ENCODE measurements around the gene ULK2. TPM values are rescaled to one million over a fixed set of nuclear protein-coding genes. Genes with fewer than 3 reads are reported as not detected.

ULK2 gene
- total and polyA plus RNA-seq, 4 donors, result 35.2 to 72.3 (median 53.5) TPM

DNA sequence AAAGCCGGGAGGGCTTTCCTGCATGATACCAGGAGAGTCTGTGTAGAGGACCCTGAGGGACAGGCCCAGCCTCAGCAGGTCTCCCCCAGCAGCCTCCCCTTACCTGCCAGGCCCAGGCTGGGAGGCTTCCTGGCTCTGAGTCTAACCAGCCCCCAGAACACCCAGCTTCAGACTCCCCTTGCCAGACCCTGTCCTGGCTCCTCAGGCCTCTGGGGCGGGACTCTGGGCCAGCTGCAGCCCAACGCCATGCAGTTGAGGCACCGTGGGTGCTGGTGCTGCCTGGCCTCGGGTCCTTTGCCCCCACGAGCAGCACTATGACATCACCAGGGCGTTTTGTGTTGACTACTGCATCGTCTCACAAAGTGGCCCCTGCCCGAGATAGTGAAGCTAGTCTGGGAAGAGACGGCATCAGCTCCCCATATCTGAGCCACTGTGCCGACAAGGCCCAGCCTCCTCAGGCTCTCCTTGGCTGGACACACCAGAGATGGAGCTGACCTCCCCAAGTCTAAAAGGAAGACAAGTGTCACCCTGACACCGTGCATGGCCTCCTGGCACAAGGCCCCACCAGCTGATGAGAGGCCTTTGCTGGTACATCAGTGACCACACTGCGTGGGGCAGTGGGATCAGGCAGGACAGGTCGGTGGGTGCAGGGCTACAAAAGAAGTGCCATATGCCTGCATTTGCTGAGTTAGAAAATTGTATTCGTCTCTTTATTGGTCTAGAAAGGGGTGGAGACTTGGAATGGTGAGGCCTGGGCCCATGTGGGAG is 130.2 kb downstream of the ULK2 start:
- Histone ChIP-seq H3K27ac (ENCODE audit: low read depth, low read length) (no peak overlapping the region), H3K27me3 (ENCODE audit: control insufficient read depth, insufficient read depth, low read length) (no peaks in the 10 kb centered on the region), H3K4me3 (ENCODE audit: low read depth, low read length) (no peak overlapping the region), H3K36me3 (ENCODE audit: control insufficient read depth, insufficient read depth, low read length) (no peaks in the 10 kb centered on the region), H3K4me1 (ENCODE audit: control insufficient read depth, insufficient read depth, low read length) (no peaks in the 10 kb centered on the region), H3K9me3 (ENCODE audit: control insufficient read depth, insufficient read depth, low read length) (no peaks in the 10 kb centered on the region)
- WGBS (ENCODE audit: insufficient coverage), result 83% methylated on average over 15 of the region's 15 CpGs
- no peak for DNase-seq (ENCODE audit: low read depth in 4 of 6, low spot score in 6 of 6)

- no peak for DNase-seq (ENCODE audit: low read depth in 4 of 6, low spot score in 6 of 6)
- Histone ChIP-seq H3K27me3 (ENCODE audit: control insufficient read depth, insufficient read depth, low read length) (no peaks in the 10 kb centered on the region), H3K36me3 (ENCODE audit: control insufficient read depth, insufficient read depth, low read length) (no peaks in the 10 kb centered on the region), H3K27ac (ENCODE audit: low read depth, low read length) (no peak overlapping the region), H3K9me3 (ENCODE audit: control insufficient read depth, insufficient read depth, low read length) (no peaks in the 10 kb centered on the region), H3K4me3 (ENCODE audit: low read depth, low read length) (no peak overlapping the region), H3K4me1 (ENCODE audit: control insufficient read depth, insufficient read depth, low read length) (no peaks in the 10 kb centered on the region)
- WGBS (ENCODE audit: insufficient coverage), result 79% methylated on average over 11 of the region's 11 CpGs
Measured at GRCh38 chr17:19736071-19736470, 131.7 kb downstream of the ULK2 start.

DNA sequence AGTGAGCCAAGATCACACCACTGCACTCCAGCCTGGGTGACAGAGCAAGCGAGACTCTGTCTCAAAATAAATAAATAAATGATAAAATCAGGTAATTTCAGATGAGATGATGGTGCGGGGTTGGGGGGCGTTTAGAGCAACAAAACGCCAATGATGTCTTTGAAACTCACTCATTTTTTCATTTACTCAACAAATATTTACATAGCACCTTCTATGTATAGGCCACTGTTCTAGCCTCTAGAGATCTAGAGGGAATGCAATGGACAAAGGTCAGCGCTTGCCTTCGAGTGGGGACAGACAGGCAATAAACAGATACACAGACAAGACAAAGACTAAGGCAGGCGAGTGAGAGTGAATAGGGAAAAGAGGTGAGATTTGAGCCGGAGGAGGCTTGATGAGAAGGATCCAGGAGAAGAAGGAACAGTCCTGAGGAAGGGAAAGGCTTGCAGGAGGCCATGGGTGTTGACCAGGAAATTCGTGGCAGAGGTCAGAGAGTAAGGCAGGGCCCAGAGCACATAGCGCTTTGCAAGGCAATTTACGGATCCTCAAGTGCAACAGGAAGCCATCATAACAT is 133.7 kb downstream of the ULK2 start:
- Histone ChIP-seq H3K36me3 (ENCODE audit: control insufficient read depth, insufficient read depth, low read length) (no peaks in the 10 kb centered on the region), H3K27me3 (ENCODE audit: control insufficient read depth, insufficient read depth, low read length) (no peaks in the 10 kb centered on the region), H3K4me3 (ENCODE audit: low read depth, low read length) (no peak overlapping the region), H3K27ac (ENCODE audit: low read depth, low read length) (no peak overlapping the region), H3K4me1 (ENCODE audit: control insufficient read depth, insufficient read depth, low read length) (no peaks in the 10 kb centered on the region), H3K9me3 (ENCODE audit: control insufficient read depth, insufficient read depth, low read length) (no peaks in the 10 kb centered on the region)
- WGBS (ENCODE audit: insufficient coverage), result 94% methylated on average over 2 of the region's 11 CpGs
- DNase-seq (ENCODE audit: low read depth in 4 of 6, low spot score in 6 of 6), result no peak

DNA sequence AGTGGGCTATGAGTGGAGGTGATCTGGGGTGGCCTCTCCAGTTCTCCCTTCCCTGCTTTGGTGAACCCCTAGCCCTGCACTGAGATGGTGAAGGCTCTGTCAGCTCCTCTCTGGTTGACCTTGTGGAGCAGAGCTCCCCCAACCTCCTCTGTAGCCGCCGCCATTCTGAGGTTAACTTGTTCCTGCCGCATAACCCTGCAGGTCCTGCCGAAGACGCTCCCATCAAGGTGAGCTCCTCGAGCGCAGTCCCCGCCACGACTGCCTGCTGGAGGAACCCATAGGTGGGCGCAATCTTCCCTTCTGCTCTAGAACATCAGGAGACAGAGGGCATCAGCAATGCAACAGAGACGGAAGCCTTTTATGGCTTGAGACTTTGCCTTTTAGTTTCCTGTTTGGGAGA is 136.1 kb downstream of the ULK2 start:
- H3K4me3 ChIP-seq (ENCODE audit: low read depth, low read length), result no peak overlapping the region
- H3K27ac ChIP-seq (ENCODE audit: low read depth, low read length), result no peak overlapping the region
- no peaks in the 10 kb centered on the region for H3K27me3 ChIP-seq (ENCODE audit: control insufficient read depth, insufficient read depth, low read length)
- peaks cover 18% of the 10 kb centered on the region for H3K4me1 ChIP-seq (ENCODE audit: control insufficient read depth, insufficient read depth, low read length)
- no peaks in the 10 kb centered on the region for H3K36me3 ChIP-seq (ENCODE audit: control insufficient read depth, insufficient read depth, low read length)
- DNase-seq (ENCODE audit: low read depth in 4 of 6, low spot score in 6 of 6), result no peak
- no peaks in the 10 kb centered on the region for H3K9me3 ChIP-seq (ENCODE audit: control insufficient read depth, insufficient read depth, low read length)
- WGBS (ENCODE audit: insufficient coverage), result 94% methylated on average over 10 of the region's 11 CpGs

- H3K9me3 ChIP-seq (ENCODE audit: control insufficient read depth, insufficient read depth, low read length), result no peaks in the 10 kb centered on the region
- H3K27me3 ChIP-seq (ENCODE audit: control insufficient read depth, insufficient read depth, low read length), result no peaks in the 10 kb centered on the region
- H3K36me3 ChIP-seq (ENCODE audit: control insufficient read depth, insufficient read depth, low read length), result no peaks in the 10 kb centered on the region
- H3K4me1 ChIP-seq (ENCODE audit: control insufficient read depth, insufficient read depth, low read length), result peaks cover 18% of the 10 kb centered on the region
- 94% methylated on average over 4 of the region's 4 CpGs for WGBS (ENCODE audit: insufficient coverage)
- no peak overlapping the region for H3K27ac ChIP-seq (ENCODE audit: low read depth, low read length)
- DNase-seq (ENCODE audit: low read depth in 4 of 6, low spot score in 6 of 6), result no peak
- no peak overlapping the region for H3K4me3 ChIP-seq (ENCODE audit: low read depth, low read length)
Measured at GRCh38 chr17:19730843-19731242, 136.9 kb downstream of the ULK2 start.

DNA sequence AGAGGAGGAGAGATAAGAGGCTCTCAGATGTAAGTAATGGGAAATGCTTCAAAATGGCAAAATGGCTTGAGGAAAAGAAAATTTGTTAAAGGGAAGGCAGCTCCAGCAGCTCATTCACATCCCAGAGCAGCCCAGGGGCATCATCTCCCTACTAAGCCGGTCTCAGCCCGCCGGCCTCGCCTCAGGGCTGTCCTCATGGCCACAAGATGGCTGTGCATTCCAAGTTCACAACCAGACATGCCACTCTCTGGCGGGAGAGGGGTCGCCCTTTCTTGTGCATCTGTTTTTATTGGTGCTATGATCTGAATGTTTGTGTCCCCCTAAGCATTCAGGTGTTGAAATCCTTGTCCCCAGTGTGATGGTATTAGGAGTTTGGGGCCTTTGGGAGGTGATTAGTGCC is 137.8 kb downstream of the ULK2 start:
- DNase-seq (ENCODE audit: low read depth in 4 of 6, low spot score in 6 of 6), result no peak
- H3K4me1 ChIP-seq (ENCODE audit: control insufficient read depth, insufficient read depth, low read length), result peaks cover 21% of the 10 kb centered on the region
- no peaks in the 10 kb centered on the region for H3K36me3 ChIP-seq (ENCODE audit: control insufficient read depth, insufficient read depth, low read length)
- no peaks in the 10 kb centered on the region for H3K27me3 ChIP-seq (ENCODE audit: control insufficient read depth, insufficient read depth, low read length)
- H3K27ac ChIP-seq (ENCODE audit: low read depth, low read length), result no peak overlapping the region
- 86% methylated on average over 5 of the region's 6 CpGs for WGBS (ENCODE audit: insufficient coverage)
- no peak overlapping the region for H3K4me3 ChIP-seq (ENCODE audit: low read depth, low read length)
- no peaks in the 10 kb centered on the region for H3K9me3 ChIP-seq (ENCODE audit: control insufficient read depth, insufficient read depth, low read length)

DNA sequence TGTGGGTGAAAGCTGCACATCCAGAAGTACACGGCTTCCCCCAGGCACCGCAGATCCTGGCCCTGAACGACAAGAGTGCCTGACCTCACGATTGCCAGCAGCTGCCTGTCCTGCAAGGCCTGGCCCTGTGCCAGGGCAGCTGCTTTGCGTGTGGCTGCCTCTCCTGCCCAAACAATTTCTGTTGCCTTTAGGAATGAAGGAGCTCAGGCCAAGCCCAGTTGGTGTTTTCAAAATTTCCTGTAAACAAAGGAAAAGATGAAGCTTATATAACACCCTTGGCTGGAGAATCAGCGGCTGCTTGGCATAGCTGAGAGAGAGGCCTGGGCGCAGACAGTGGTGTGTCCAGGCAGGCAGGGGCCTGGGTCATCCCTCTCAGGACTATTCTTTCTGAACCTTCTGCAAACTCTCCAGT is 139.6 kb downstream of the ULK2 start:
- peak in 3 of 6 donors; percentile 36 to 83 (median 59) for DNase-seq (ENCODE audit: low read depth in 4 of 6, low spot score in 6 of 6)
- H3K27me3 ChIP-seq (ENCODE audit: control insufficient read depth, insufficient read depth, low read length), result peaks cover 3% of the 10 kb centered on the region
- H3K4me3 ChIP-seq (ENCODE audit: low read depth, low read length), result no peak overlapping the region
- peaks cover 30% of the 10 kb centered on the region for H3K4me1 ChIP-seq (ENCODE audit: control insufficient read depth, insufficient read depth, low read length)
- WGBS (ENCODE audit: insufficient coverage), result 20% methylated on average over 5 of the region's 7 CpGs
- peak overlapping the region; percentile 93 for H3K27ac ChIP-seq (ENCODE audit: low read depth, low read length)
- H3K9me3 ChIP-seq (ENCODE audit: control insufficient read depth, insufficient read depth, low read length), result no peaks in the 10 kb centered on the region
- no peaks in the 10 kb centered on the region for H3K36me3 ChIP-seq (ENCODE audit: control insufficient read depth, insufficient read depth, low read length)

- no peaks in the 10 kb centered on the region for H3K36me3 ChIP-seq (ENCODE audit: control insufficient read depth, insufficient read depth, low read length)
- H3K4me1 ChIP-seq (ENCODE audit: control insufficient read depth, insufficient read depth, low read length), result peaks cover 30% of the 10 kb centered on the region
- no peaks in the 10 kb centered on the region for H3K9me3 ChIP-seq (ENCODE audit: control insufficient read depth, insufficient read depth, low read length)
- peaks cover 3% of the 10 kb centered on the region for H3K27me3 ChIP-seq (ENCODE audit: control insufficient read depth, insufficient read depth, low read length)
- peak overlapping the region; percentile 93 for H3K27ac ChIP-seq (ENCODE audit: low read depth, low read length)
- H3K4me3 ChIP-seq (ENCODE audit: low read depth, low read length), result no peak overlapping the region
- DNase-seq (ENCODE audit: low read depth in 4 of 6, low spot score in 6 of 6), result peak in 5 of 6 donors; percentile 23 to 85 (median 51)
- WGBS (ENCODE audit: insufficient coverage), result 48% methylated on average over 2 of the region's 4 CpGs
Measured at GRCh38 chr17:19727501-19728078, 140.1 kb downstream of the ULK2 start.

- H3K4me1 ChIP-seq (ENCODE audit: control insufficient read depth, insufficient read depth, low read length), result peaks cover 30% of the 10 kb centered on the region
- WGBS (ENCODE audit: insufficient coverage), result no CpG with 5 or more reads among the region's 7 CpGs
Measured at GRCh38 chr17:19726631-19727376, 140.9 kb downstream of the ULK2 start.

More at GRCh38 chr17:19726631-19727376, 140.9 kb downstream of the ULK2 start:
- Histone ChIP-seq H3K4me3 (ENCODE audit: low read depth, low read length) (no peak overlapping the region), H3K36me3 (ENCODE audit: control insufficient read depth, insufficient read depth, low read length) (no peaks in the 10 kb centered on the region), H3K27me3 (ENCODE audit: control insufficient read depth, insufficient read depth, low read length) (peaks cover 3% of the 10 kb centered on the region), H3K27ac (ENCODE audit: low read depth, low read length) (peak overlapping the region; percentile 93), H3K9me3 (ENCODE audit: control insufficient read depth, insufficient read depth, low read length) (no peaks in the 10 kb centered on the region)
- DNase-seq (ENCODE audit: low read depth in 4 of 6, low spot score in 6 of 6), result no peak
